OCI-LY1 (cell line): ENCODE results near the gene NAXD.

Experiments
- H2AFZ ChIP-seq: fragments of 200-600 bp; sonication (generic), shearing (Covaris generic); 2 replicates; pipeline ENCODE4 v1.6.0; 2014; ENCODE audit warnings: antibody characterized with exemption, mild to moderate bottlenecking, low read length
- H3F3A ChIP-seq: fragments of 200-600 bp; sonication (generic), shearing (Covaris generic); 2 replicates; pipeline ENCODE4 v1.6.0; 2014; ENCODE audit warnings: mild to moderate bottlenecking, antibody characterized with exemption, low read length, moderate library complexity; ENCODE audit not compliant: insufficient read depth
- H3K27ac ChIP-seq: fragments of 200-600 bp; sonication (generic); 2 replicates; pipeline ENCODE4 v1.5.1; 2014; ENCODE audit warnings: low read length, mixed run types, mild to moderate bottlenecking, low read depth; ENCODE audit not compliant: poor library complexity, severe bottlenecking
- H3K27me3 ChIP-seq: fragments of 200-600 bp; sonication (generic); 2 replicates; pipeline ENCODE4 v1.6.0; 2014; ENCODE audit warnings: antibody characterized with exemption, mild to moderate bottlenecking, low read length, moderate library complexity; ENCODE audit not compliant: insufficient read depth
- H3K36me3 ChIP-seq: fragments of 200-600 bp; sonication (generic); 2 replicates; pipeline ENCODE4 v1.6.1; 2014; ENCODE audit warnings: mild to moderate bottlenecking, antibody characterized with exemption, low read length, moderate library complexity, mixed read lengths; ENCODE audit not compliant: insufficient read depth
- H3K4me1 ChIP-seq: fragments of 200-600 bp; sonication (generic); 2 replicates; pipeline ENCODE4 v1.5.1; 2014; ENCODE audit warnings: mild to moderate bottlenecking, low read length, moderate library complexity; ENCODE audit not compliant: insufficient read depth, severe bottlenecking
- H3K4me2 ChIP-seq: fragments of 200-600 bp; sonication (generic), shearing (Covaris generic); 2 replicates; pipeline ENCODE4 v1.6.1; 2014; ENCODE audit warnings: low read length
- H3K4me3 ChIP-seq: fragments of 200-600 bp; sonication (generic); 2 replicates; pipeline ENCODE4 v1.5.1; 2014; ENCODE audit warnings: low read length, low read depth, mild to moderate bottlenecking, mixed read lengths; ENCODE audit not compliant: poor library complexity, severe bottlenecking
- H3K79me2 ChIP-seq: fragments of 200-600 bp; shearing (Covaris generic); 2 replicates; pipeline ENCODE4 v1.6.1; 2016; ENCODE audit warnings: mixed run types, low read length, mixed read lengths; ENCODE audit not compliant: insufficient read depth
- H3K9ac ChIP-seq: fragments of 200-600 bp; sonication (generic), shearing (Covaris generic); 2 replicates; pipeline ENCODE4 v1.6.1; 2014; ENCODE audit warnings: mild to moderate bottlenecking, low read length, mixed read lengths
- H3K9me2 ChIP-seq: fragments of 200-600 bp; sonication (generic), shearing (Covaris generic); 2 replicates; pipeline ENCODE4 v1.6.1; 2014; ENCODE audit warnings: low read depth, mild to moderate bottlenecking, low read length, mixed read lengths
- H3K9me3 ChIP-seq: fragments of 200-600 bp; shearing (Covaris generic); 2 replicates; pipeline ENCODE4 v1.6.1; 2014; ENCODE audit warnings: low read length, mixed read lengths
- H4K20me1 ChIP-seq: fragments of 200-600 bp; sonication (generic), shearing (Covaris generic); 2 replicates; pipeline ENCODE4 v1.6.0; 2016; ENCODE audit warnings: mild to moderate bottlenecking, low read length; ENCODE audit not compliant: insufficient read depth
- EZH2 ChIP-seq: fragments of 200-600 bp; sonication (generic), shearing (Covaris generic); IDR thresholded peaks from 2 replicates; pipeline ENCODE4 v1.8.0; 2017; ENCODE audit warnings: borderline replicate concordance, mixed run types, mild to moderate bottlenecking, antibody characterized with exemption, low read length, moderate library complexity, mixed read lengths
- TF ChIP-seq, protein P1 (sequence below): fragments of 200-600 bp; sonication (generic), shearing (Covaris generic); IDR thresholded peaks from 2 replicates; pipeline ENCODE4 v1.5.1; 2017; ENCODE audit warnings: mild to moderate bottlenecking, antibody characterized with exemption, low read length, moderate library complexity, mixed read lengths

NAXD gene

DNA sequence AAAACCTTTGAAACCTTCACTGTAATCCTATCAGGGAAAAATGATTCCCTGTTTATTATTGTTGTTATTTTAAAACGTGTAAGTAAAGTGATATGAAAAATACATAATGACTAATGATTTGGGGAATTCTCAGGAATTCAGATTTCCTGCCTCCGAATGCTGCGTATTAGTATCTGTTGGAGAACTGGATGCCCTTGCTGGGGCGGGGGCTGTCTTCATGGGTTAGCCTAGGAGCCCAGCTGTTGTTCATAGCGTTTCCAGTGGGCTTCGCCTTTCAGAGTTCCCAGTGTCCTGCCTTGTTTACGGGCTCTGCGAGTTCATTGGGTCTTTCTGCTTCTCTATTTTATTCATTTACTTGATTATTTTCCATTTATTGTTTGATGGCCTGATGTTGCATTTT lies 18.4 kb downstream of the NAXD start:
- Histone ChIP-seq H3K79me2 (no peaks in the 10 kb centered on the region), H3K36me3 (peaks cover 67% of the 10 kb centered on the region), H3K4me1 (peaks cover 23% of the 10 kb centered on the region), H3K9ac (no peak overlapping the region), H2AFZ (no peak overlapping the region), H3K27me3 (no peaks in the 10 kb centered on the region), H3K9me3 (no peaks in the 10 kb centered on the region), H4K20me1 (no peaks in the 10 kb centered on the region), H3K27ac (no peak overlapping the region), H3K9me2 (no peaks in the 10 kb centered on the region), H3K4me3 (no peak overlapping the region), H3K4me2 (no peak overlapping the region), H3F3A (no peaks in the 10 kb centered on the region)
- no peak for TF ChIP-seq EZH2
- TF ChIP-seq, protein P1, sequence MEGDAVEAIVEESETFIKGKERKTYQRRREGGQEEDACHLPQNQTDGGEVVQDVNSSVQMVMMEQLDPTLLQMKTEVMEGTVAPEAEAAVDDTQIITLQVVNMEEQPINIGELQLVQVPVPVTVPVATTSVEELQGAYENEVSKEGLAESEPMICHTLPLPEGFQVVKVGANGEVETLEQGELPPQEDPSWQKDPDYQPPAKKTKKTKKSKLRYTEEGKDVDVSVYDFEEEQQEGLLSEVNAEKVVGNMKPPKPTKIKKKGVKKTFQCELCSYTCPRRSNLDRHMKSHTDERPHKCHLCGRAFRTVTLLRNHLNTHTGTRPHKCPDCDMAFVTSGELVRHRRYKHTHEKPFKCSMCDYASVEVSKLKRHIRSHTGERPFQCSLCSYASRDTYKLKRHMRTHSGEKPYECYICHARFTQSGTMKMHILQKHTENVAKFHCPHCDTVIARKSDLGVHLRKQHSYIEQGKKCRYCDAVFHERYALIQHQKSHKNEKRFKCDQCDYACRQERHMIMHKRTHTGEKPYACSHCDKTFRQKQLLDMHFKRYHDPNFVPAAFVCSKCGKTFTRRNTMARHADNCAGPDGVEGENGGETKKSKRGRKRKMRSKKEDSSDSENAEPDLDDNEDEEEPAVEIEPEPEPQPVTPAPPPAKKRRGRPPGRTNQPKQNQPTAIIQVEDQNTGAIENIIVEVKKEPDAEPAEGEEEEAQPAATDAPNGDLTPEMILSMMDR: no peak

DNA sequence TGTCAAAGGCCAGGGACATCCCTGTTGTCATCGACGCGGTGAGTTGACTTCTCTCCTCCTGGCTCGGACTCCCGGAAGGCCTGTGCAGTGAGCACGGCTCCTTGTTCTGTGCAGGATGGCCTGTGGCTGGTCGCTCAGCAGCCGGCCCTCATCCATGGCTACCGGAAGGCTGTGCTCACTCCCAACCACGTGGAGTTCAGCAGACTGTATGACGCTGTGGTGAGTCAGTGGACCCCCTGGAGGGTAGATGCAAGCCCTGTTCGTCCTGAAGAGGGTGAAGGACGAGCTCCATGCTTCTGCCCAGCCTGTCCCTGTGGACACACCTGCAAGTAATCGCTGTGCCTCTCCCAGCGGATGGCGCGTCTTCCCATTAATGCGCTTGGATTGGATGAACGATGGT lies 19.2 kb downstream of the NAXD start:
- Histone ChIP-seq H3K79me2 (no peaks in the 10 kb centered on the region), H3K4me1 (peaks cover 23% of the 10 kb centered on the region), H3K27me3 (no peaks in the 10 kb centered on the region), H3K9me3 (no peaks in the 10 kb centered on the region), H4K20me1 (no peaks in the 10 kb centered on the region), H3K36me3 (peaks cover 69% of the 10 kb centered on the region), H3K4me3 (no peak overlapping the region), H3F3A (no peaks in the 10 kb centered on the region), H3K27ac (no peak overlapping the region), H3K9ac (no peak overlapping the region), H3K9me2 (no peaks in the 10 kb centered on the region), H3K4me2 (no peak overlapping the region), H2AFZ (no peak overlapping the region)
- TF ChIP-seq EZH2: no peak
- TF ChIP-seq, protein P1: no peak

DNA sequence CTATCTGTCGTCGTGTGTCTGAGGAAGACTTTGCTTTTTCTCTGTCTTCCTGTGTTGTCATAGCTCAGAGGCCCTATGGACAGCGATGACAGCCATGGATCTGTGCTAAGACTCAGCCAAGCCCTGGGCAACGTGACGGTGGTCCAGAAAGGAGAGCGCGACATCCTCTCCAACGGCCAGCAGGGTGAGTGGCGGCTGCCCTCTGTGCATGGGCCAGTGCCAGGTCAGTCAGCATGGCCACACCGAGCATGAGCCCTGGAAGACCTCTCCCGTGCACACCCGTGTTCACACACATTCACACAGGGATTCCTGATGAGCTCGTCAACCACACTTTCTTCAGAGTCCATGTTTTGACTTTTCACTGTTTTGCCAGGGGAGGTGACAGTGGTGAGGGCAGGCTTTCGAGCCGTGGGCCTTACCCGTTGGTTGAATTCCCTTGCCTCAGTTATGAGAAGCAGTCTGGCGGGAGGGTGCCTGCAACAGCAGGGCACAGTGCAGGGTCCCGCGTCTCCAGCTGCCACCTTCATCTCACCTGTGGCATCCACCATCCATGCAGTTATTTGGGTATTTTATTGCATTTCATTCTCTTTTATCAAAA lies 20.2 kb downstream of the NAXD start:
- TF ChIP-seq, protein P1: no peak
- no peak for TF ChIP-seq EZH2
- Histone ChIP-seq H3F3A (0 out of 2 replicates have a peak, but pooled peaks cover 2% of the 10 kb centered on the region), H3K9me3 (no peaks in the 10 kb centered on the region), H3K9ac (no peak overlapping the region), H3K27me3 (no peaks in the 10 kb centered on the region), H3K79me2 (no peaks in the 10 kb centered on the region), H3K4me3 (no peak overlapping the region), H3K4me2 (no peak overlapping the region), H3K27ac (no peak overlapping the region), H3K4me1 (peaks cover 28% of the 10 kb centered on the region), H3K9me2 (no peaks in the 10 kb centered on the region), H4K20me1 (no peaks in the 10 kb centered on the region), H2AFZ (no peak overlapping the region), H3K36me3 (peaks cover 71% of the 10 kb centered on the region)
